T-helper 2 cell treated with Interferon-gamma antibody and Interleukin-4, amounts not matched to agents 5 μg/mL and 100 μg/mL, for 36 hours (primary cell): ENCODE results near the gene MMP28.

Experiments
- DNase-seq: peaks from one replicate; pipeline ENCODE4 v3.0.0; 2021; ENCODE audit warnings: low spot score
- H3K27ac Mint-ChIP-seq: one replicate; pipeline ENCODE4 v1.8.0; 2021; ENCODE audit warnings: mild to moderate bottlenecking, mixed read lengths
- H3K27me3 Mint-ChIP-seq: one replicate; pipeline ENCODE4 v1.8.0; 2021; ENCODE audit warnings: low read depth, mixed read lengths
- H3K36me3 Mint-ChIP-seq: one replicate; pipeline ENCODE4 v1.8.0; 2021; ENCODE audit warnings: low read depth, mixed read lengths
- H3K4me1 Mint-ChIP-seq: one replicate; pipeline ENCODE4 v1.8.0; 2021; ENCODE audit warnings: low read depth, mixed read lengths
- H3K4me3 Mint-ChIP-seq: one replicate; pipeline ENCODE4 v1.8.0; 2022; ENCODE audit warnings: mild to moderate bottlenecking, moderate library complexity, mixed read lengths
- H3K9me3 Mint-ChIP-seq: one replicate; pipeline ENCODE4 v1.8.0; 2021; ENCODE audit warnings: mixed read lengths

MMP28 gene

DNA sequence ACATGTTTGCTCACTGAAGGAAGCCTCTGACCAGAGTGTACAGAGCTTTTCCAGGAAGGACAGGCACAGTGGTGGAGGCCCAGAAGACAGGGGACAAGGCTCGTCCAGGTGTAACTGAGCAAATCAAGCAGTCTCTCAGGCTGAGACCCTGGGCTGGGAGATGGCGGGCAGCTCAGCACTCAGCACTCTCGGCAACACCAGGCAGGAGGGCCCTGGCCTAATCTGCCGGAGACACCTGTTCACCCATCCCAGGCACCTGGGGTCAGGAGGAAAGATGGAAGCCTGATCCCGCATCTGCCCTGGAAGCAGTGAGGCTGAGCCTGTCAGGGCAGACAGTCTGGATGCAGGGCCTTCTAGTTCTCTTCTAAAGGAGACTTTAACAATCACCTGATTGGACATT lies 59.2 kb downstream of the MMP28 start:
- Mint-ChIP-seq H3K9me3 (no peaks in the 10 kb centered on the region), H3K27me3 (peaks cover 35% of the 10 kb centered on the region), H3K27ac (no peak overlapping the region), H3K4me3 (no peak overlapping the region), H3K36me3 (no peaks in the 10 kb centered on the region), H3K4me1 (no peaks in the 10 kb centered on the region)
- DNase-seq: no peak

DNA sequence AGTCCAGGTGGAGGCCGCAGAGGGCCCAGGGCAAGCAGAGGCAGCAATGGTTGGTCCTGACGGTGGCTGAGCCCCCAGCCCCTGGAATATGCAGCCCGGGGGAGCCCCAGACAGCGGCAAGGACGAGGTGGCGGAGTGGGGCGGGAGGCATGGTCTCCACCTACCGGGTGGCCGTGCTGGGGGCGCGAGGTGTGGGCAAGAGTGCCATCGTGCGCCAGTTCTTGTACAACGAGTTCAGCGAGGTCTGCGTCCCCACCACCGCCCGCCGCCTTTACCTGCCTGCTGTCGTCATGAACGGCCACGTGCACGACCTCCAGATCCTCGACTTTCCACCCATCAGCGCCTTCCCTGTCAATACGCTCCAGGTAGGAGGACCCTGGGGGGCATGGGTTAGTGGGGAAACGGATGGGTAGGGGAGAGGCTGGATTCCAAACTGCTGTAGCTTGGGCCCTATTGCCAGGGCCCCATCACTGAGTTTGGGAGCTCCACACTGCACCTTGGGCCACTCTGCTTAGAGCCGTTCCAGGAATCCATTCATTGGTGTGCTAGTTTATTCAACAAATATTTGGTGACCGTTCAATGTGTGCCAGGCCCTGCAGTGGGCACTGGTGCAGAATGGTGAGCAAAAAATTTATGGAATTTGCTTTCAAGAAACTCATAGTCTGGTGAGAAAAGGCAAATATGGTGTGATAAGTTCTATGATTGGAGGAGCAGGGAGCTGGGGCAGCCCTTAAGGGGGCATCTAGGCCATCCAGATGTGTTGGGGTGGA lies 60.2 kb downstream of the MMP28 start:
- Mint-ChIP-seq H3K9me3 (no peaks in the 10 kb centered on the region), H3K36me3 (peaks cover 7% of the 10 kb centered on the region), H3K27ac (no peak overlapping the region), H3K27me3 (peaks cover 35% of the 10 kb centered on the region), H3K4me1 (peaks cover 9% of the 10 kb centered on the region), H3K4me3 (no peak overlapping the region)
- DNase-seq: no peak

GRCh38 chr17:35734396-35734795 lies 61.0 kb downstream of the MMP28 start:
- Mint-ChIP-seq H3K27ac (no peak overlapping the region), H3K36me3 (peaks cover 7% of the 10 kb centered on the region), H3K4me1 (peaks cover 9% of the 10 kb centered on the region), H3K27me3 (peaks cover 28% of the 10 kb centered on the region), H3K9me3 (no peaks in the 10 kb centered on the region), H3K4me3 (no peak overlapping the region)
- DNase-seq: no peak

DNA sequence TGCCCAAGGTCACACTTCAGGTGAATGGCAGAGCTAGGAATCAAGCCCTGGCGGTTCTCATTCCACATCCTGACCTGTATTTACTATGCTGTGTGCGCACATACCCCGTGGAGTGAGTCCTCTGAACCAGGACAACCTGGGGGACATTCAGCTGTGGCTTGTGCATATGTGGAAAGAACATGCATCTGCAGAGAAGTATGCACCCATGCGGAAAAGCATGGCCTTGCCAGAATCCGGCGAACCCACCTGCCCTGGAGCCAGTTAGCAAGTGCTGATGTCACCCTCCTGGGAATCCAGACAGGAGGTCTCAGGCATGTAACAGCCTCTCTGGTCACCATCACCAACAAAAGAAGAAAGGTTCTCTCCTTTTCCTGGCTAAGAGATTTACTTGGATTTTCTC lies 62.1 kb downstream of the MMP28 start:
- Mint-ChIP-seq H3K4me3 (no peak overlapping the region), H3K36me3 (peaks cover 9% of the 10 kb centered on the region), H3K4me1 (peaks cover 9% of the 10 kb centered on the region), H3K27me3 (peaks cover 21% of the 10 kb centered on the region), H3K9me3 (no peaks in the 10 kb centered on the region), H3K27ac (no peak overlapping the region)
- no peak for DNase-seq

DNA sequence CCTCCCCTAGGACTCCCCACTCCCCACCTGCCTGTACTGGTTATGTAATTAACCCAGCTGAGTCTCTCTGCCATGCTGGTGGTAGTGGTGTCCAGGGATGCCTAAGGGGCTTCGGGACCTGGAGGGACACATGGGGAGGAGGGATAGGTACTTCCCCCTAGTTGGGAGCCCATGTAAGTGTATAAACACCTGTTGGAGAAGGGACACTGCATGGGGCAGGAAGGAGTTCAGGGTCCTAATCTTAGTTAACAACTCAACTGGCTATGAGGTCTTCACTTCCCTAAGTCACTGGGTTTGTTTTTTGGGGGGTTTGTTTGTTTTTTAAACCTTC lies 62.7 kb downstream of the MMP28 start:
- Mint-ChIP-seq H3K36me3 (peaks cover 9% of the 10 kb centered on the region), H3K9me3 (no peaks in the 10 kb centered on the region), H3K4me1 (peaks cover 9% of the 10 kb centered on the region), H3K27me3 (peaks cover 19% of the 10 kb centered on the region), H3K27ac (no peak overlapping the region), H3K4me3 (no peak overlapping the region)
- no peak for DNase-seq

GRCh38 chr17:35731917-35732805 lies 63.3 kb downstream of the MMP28 start:
- Mint-ChIP-seq H3K4me1 (peaks cover 9% of the 10 kb centered on the region), H3K36me3 (peaks cover 11% of the 10 kb centered on the region), H3K9me3 (no peaks in the 10 kb centered on the region), H3K27me3 (peaks cover 19% of the 10 kb centered on the region), H3K27ac (no peak overlapping the region), H3K4me3 (peak overlapping the region; percentile 62)
- DNase-seq: no peak

DNA sequence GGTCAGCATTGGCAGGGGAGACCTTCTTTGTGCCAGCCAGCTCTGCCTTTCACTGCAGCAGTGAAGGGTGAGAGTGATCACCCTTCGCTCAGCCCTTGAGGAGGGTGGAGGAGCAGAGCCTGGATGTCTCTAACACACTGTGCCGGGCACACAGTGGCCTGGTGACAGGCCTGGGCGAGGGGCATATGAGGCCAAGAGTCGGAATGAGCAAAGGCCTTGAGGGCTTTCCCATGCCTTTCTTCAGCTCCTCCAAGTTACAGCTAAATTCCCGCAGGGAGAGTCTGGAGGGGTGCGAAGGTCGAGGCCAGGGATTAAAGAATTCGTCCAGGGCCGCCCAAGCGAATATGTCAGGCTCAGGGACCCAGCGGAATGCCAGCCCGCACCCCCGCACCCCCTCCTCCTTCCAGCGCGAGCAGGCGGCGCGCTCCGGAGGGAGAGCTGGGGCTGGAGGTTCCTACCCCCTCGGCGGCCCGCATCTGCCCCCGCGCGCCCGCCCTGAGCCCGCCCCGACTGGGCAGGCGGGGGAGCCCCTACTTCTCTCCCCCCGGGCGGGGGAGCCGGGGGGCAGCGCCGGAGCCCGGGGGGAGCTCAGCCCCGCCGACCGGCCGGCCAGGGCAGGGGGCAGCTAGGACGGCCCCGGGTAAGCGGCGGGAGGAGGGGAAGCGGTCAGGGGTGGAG lies 64.1 kb downstream of the MMP28 start, which contains the start of gene RASL10B:
TSS of gene RASL10B (plus strand) at position 401 of the 678 bp plus-strand sequence. CDS start 3,546 bp downstream, outside the sequence.
- Mint-ChIP-seq H3K27me3 (peaks cover 19% of the 10 kb centered on the region), H3K4me3 (peak within 1 kb of the TSS; percentile 62), H3K27ac (no peak within 1 kb of the TSS), H3K9me3 (no peaks in the 10 kb centered on the region), H3K4me1 (peaks cover 9% of the 10 kb centered on the region), H3K36me3 (peaks cover 11% of the 10 kb centered on the region)
- peak; percentile 38 for DNase-seq

- H3K4me3 Mint-ChIP-seq: peak overlapping the region; percentile 62
- peaks cover 17% of the 10 kb centered on the region for H3K36me3 Mint-ChIP-seq
- no peak for DNase-seq
- peaks cover 9% of the 10 kb centered on the region for H3K4me1 Mint-ChIP-seq
- H3K27ac Mint-ChIP-seq: no peak overlapping the region
- H3K27me3 Mint-ChIP-seq: peaks cover 19% of the 10 kb centered on the region
- H3K9me3 Mint-ChIP-seq: no peaks in the 10 kb centered on the region
Observed at GRCh38 chr17:35730400-35731005, 64.9 kb downstream of the MMP28 start.

- no peak overlapping the region for H3K27ac Mint-ChIP-seq
- no peak for DNase-seq
- H3K4me1 Mint-ChIP-seq: peaks cover 9% of the 10 kb centered on the region
- H3K36me3 Mint-ChIP-seq: peaks cover 28% of the 10 kb centered on the region
- no peak overlapping the region for H3K4me3 Mint-ChIP-seq
- H3K27me3 Mint-ChIP-seq: peaks cover 19% of the 10 kb centered on the region
- no peaks in the 10 kb centered on the region for H3K9me3 Mint-ChIP-seq
Observed at GRCh38 chr17:35729405-35729833, 66.0 kb downstream of the MMP28 start.

DNA sequence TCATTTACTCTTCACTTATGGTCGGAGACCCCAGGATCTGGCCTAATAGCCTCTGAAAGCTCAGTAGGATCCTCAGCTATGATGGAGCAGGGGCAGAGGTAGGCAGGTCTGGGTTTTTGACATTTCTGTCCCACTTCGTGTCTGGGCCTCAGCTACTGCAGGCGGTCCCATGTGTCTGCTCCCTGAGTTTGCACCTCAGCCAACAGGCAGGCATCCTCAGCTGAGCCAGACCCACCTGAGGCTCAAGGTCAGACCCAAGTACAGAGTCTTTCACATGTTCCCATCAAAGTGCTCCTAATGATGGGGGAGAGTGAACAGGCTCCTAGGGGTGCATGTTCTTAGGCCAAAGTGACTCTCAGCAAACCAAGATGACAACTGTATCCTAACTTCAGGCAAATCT lies 66.9 kb downstream of the MMP28 start:
- Mint-ChIP-seq H3K4me3 (no peak overlapping the region), H3K4me1 (peaks cover 9% of the 10 kb centered on the region), H3K27ac (no peak overlapping the region)

GRCh38 chr17:35727635-35728034 lies 67.8 kb downstream of the MMP28 start:
- Mint-ChIP-seq H3K4me3 (no peak overlapping the region), H3K27me3 (peaks cover 15% of the 10 kb centered on the region)
- DNase-seq: no peak

More for the DNA sequence above, 66.9 kb downstream of the MMP28 start:
- Mint-ChIP-seq H3K9me3 (no peaks in the 10 kb centered on the region), H3K27me3 (peaks cover 19% of the 10 kb centered on the region), H3K36me3 (peaks cover 36% of the 10 kb centered on the region)
- DNase-seq: no peak

GRCh38 chr17:35726953-35727460 lies 68.4 kb downstream of the MMP28 start:
- Mint-ChIP-seq H3K27ac (no peak overlapping the region), H3K27me3 (peaks cover 10% of the 10 kb centered on the region), H3K9me3 (no peaks in the 10 kb centered on the region), H3K36me3 (peaks cover 40% of the 10 kb centered on the region), H3K4me3 (no peak overlapping the region), H3K4me1 (peaks cover 9% of the 10 kb centered on the region)
- DNase-seq: no peak

More at GRCh38 chr17:35727635-35728034, 67.8 kb downstream of the MMP28 start:
- Mint-ChIP-seq H3K27ac (no peak overlapping the region), H3K36me3 (peaks cover 38% of the 10 kb centered on the region), H3K9me3 (no peaks in the 10 kb centered on the region), H3K4me1 (peaks cover 9% of the 10 kb centered on the region)

DNA sequence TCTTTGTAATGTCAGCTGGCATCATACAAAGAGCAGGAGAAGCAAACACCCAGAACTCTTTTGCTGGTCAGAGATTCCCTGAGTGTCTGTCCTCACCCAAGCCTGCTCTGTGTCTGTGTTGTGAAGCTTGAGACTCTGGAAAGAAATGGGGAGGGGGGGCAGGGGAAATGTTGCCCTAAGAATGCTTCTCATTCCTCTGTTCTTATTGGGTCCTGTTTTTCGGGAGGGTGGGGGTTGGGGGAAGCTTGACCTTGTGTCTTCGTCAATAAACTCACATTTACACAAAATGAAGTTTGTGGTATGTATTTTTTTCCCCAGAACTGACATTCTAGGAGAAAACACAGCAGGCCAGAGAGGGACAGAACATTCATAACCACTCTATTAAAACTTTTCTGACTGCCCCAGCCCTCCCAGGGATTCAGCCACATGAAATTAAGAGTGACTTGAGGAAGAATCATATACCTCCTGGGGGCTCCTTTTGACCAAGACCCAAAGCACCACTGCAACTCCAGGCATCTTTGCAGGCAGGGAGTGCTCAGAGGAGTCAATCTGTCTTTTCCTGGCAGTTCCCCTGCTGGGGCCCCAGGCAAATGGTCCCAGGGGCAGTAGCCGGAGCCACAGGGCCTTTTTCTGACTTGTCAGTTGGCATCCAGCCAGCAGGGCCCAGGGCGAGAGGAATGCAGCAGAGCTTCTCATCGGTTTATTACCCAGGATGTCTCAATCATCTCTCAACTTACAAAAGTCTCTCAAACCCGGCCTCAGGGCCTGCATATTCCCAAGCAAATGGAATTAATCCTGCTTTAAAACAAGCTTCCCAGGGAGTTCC lies 69.1 kb downstream of the MMP28 start:
- Mint-ChIP-seq H3K36me3 (peaks cover 40% of the 10 kb centered on the region), H3K27me3 (peaks cover 9% of the 10 kb centered on the region), H3K4me1 (peaks cover 9% of the 10 kb centered on the region), H3K9me3 (no peaks in the 10 kb centered on the region), H3K27ac (no peak overlapping the region), H3K4me3 (no peak overlapping the region)
- DNase-seq: no peak
